CD4-positive, alpha-beta T cell treated with Interleukin-6 for 4 hours (primary cell): Measurements from ENCODE around the gene MAST1.
A peak's percentile ranks its signal among the peaks of the same experiment; 100 is the strongest.
"Not testable (repeated sequence)": the region's sequence is repeated elsewhere in the genome, so short reads cannot be mapped to it uniquely, and the experiment has no call there.

ENCODE experiments used
- DNase-seq: peaks from one replicate; pipeline ENCODE4 v3.0.0-alpha.2; 2020; ENCODE audit warnings: mixed read lengths

Gene MAST1

GRCh38 chr19:12872941-12873890 is 34.9 kb downstream of the MAST1 start:
- DNase-seq: peak; percentile 43

GRCh38 chr19:12873891-12874745 is 35.8 kb downstream of the MAST1 start:
- no peak for DNase-seq

DNA sequence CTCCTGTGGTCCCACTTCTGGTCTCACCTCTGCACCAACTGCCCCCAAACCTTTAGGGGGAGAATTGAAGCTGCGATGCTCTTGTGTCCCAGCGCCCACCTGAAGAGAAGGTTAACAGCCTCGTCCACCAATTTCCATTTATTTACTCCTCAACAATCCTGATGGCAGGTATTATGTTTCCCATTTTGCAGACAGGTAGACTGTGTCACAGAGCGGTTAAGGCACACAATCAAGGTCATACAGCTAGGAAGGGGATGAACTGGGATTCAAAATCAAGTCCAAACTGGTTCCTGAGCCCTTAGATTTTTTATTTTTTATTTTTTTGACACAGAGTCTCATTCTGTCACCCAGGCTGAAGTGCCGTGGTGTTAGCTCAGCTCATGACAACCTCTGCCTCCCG is 36.8 kb downstream of the MAST1 start:
- DNase-seq: no peak

GRCh38 chr19:12880551-12881171 is 42.3 kb downstream of the MAST1 start:
- peak; percentile 27 for DNase-seq

- DNase-seq: peak; percentile 96
These were observed 43.0 kb downstream of the MAST1 start, which contains the start of gene DNASE2 for GRCh38 chr19:12881172-12881808. Gene DNASE2, minus strand, starts transcription at chr19:12881449. Its CDS starts 74 bp downstream, at chr19:12881375.

GRCh38 chr19:12882589-12882988 is 44.3 kb downstream of the MAST1 start:
- no peak for DNase-seq

GRCh38 chr19:12884202-12884601 is 45.9 kb downstream of the MAST1 start:
- DNase-seq: no peak

GRCh38 chr19:12884627-12884925 is 46.3 kb downstream of the MAST1 start:
- no peak for DNase-seq

- DNase-seq: peak; percentile 94
These were observed 46.8 kb downstream of the MAST1 start for GRCh38 chr19:12884926-12885748.

DNA sequence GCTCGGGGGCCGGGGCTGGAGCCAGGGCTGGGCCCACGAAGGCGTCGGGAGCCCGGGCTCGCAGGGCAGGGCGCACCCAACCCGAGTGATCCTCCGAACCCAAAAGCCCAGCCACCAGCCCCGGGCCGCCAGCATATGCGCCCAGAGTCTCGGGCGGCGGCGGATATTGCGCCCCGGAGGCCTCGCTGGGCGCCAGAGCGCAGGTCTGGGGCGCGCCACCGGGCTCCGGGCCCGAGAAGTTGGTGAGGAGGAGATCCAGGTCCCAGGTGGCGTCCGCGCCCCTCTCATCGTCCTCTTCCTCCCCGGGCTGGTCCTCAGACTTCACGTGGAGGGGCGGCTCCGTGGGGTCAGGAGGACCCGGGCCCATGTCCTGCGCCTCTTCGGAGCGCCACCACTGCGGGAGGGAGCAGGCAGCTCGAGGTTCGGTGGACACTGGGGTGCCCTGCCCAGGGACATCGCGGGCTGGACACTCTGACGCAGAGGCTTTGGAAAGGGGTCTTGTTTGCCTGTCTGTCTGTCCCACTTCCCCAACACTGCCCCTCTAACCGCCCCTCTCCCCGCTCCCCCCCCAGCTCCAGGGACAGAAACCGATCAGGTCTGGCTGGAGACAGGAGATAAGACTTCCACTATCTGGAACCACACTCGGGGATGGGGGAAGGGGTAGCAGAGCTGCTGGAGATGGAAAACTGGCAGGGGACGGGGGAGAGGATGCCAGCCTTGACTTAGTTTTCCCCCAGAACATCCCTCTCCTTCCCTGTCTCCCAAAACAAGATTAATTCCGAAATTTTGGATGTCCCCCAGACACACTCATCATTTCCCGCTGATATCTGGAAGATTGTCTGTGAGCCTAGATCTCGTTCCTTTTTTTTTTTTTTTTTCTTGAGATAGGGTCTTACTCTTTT is 47.7 kb downstream of the MAST1 start:
- no peak for DNase-seq

- DNase-seq: no peak
These were observed 48.3 kb downstream of the MAST1 start for GRCh38 chr19:12886651-12886968.

GRCh38 chr19:12886969-12887747 is 48.8 kb downstream of the MAST1 start, which contains the start of gene KLF1:
Gene KLF1, minus strand, starts transcription at chr19:12887201. Its CDS starts 61 bp downstream, at chr19:12887140.
- no peak for DNase-seq

DNA sequence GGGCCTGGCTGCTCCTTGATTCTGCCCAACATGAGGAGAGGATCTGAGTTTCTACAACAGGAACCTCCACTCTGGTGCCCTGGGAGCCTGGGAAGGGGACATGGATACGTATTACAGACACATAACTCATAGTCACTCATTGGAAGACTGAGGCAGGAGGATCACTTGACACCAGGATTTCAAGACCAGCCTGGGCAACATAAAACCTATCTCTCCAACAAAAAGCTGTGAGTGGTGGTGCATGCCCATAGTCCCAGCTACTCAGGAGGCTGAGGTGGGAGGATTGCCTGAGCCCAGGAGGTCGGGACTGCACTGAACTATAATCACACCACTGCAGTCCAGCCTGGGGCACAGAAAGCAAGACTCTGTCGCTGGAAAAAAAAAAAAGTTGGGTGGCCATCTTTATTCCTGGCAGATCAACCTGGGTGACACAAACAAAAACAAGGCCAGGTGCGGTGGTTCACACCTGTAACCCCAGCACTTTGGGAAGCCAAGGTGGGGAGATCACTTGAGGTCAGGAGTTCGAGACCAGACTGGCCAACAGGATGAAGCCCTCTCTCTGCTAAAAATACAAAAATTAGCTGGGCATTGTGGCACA is 49.8 kb downstream of the MAST1 start:
- no peak for DNase-seq

GRCh38 chr19:12890299-12890786 is 52.0 kb downstream of the MAST1 start:
- DNase-seq: not testable (repeated sequence)

DNA sequence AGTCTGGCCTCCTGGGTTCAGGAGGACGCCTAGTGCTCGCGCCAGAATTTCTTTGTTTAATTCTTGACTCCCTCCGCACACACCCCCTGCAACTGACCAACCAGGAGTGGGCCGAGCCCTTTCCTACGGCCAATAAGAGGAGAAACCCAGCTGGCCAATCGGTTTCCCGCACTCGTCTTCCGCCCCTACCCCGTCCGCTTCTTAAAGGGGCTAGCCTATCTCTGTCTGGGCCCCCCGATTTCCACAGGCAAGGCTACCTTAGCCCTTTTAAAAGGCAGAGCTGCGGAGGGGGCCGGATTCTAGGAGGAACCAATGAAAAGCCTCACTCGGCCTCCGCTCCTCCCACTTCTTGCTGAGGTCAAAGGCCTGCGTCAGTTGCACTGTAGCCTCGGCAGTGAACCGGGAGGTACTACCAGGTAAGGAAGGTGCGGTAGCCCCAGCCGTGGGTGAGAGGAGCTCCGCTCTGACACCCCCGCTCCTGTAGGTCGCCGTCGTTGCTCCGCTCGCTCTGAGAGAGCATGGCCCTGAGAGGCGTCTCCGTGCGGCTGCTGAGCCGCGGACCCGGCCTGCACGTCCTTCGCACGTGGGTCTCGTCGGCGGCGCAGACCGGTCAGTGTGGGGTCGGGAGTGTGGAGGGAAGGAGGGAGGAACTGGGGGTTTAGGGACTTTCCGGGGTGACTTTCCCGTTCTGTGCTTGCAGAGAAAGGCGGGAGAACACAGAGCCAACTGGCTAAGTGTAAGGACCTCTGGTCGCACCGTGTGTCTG is 52.7 kb downstream of the MAST1 start, which contains the start of gene GCDH:
Gene GCDH (plus strand): TSS at position 374 of the 766 bp plus-strand sequence. CDS start 145 bp downstream, at position 519.
- peak; percentile 97 for DNase-seq

DNA sequence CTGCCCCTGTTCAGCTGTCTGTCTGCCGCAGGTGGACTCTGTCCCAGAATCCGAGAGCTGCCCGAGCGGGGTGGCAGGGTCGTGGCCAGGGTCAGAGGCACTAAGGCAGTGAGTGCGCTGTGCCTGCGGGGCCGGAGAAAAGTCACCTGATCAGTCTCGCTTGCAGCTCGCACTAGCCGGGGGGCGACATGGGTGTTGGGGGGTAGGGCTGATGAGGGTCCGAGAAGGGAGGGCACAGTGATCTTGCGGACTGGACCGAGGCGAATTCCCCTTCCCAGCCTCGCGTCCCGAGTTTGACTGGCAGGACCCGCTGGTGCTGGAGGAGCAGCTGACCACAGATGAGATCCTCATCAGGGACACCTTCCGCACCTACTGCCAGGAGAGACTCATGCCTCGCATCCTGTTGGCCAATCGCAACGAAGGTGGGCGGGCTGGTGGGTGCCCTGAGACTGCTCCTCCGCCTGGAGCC is 53.3 kb downstream of the MAST1 start:
- no peak for DNase-seq

DNA sequence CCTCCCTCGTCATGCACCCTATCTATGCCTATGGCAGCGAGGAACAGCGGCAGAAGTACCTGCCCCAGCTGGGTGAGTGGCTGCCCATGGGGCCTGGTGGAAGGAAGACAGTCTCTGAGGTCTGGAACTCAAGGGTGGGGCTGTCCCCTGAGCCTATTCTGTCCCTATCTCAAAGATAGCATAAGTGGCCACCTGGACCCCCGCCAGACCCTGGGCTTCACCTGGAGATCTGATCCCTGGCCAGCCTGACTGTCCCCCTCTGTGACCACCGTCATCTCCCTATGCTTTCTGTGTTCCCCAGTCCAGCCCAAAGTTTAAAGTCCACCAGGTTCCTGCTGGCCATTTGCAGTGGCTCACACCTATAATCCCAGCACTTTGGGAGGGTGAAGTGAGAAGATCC is 55.3 kb downstream of the MAST1 start:
- DNase-seq: no peak

DNA sequence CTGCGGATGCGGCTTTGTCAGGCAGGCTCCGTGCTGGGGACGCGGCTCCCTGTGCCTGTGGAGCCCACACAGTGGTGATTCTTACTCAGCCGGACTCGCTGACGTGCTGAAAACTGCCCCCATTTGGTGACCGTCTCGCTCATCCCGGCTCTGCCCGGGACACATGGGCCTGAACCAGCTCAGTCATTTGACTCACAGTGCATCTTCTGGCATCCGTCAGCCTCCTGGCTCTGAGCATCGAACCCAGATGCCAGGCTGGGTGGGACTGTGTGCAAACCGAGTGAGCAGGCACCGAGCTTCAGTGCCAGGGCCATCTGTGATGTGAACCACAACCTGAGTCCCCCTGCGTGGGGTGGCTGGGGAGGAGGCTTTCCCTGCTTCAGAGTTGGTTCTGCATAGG is 58.1 kb downstream of the MAST1 start:
- no peak for DNase-seq
